Small intestine (tissue), 7 donors: ENCODE results near the gene ZNF260. TPM values are rescaled to one million over a fixed set of nuclear protein-coding genes. Genes with fewer than 3 reads are reported as not detected.
A peak's percentile ranks its signal among the peaks of the same experiment; 100 is the strongest.
"Not testable (repeated sequence)": the region's sequence is repeated elsewhere in the genome, so short reads cannot be mapped to it uniquely, and the experiment has no call there.

Experiments
- DNase-seq, 2 donors: peaks; one replicate each; pipeline versions ENCODE4 v3.0.0 to v3.0.0-alpha.2; 2013
- FAIRE-seq: peaks from 2 replicates; lab custom pipeline; 2012; peaks lifted over from hg19 to GRCh38; lab: Jason Lieb, UNC
- H3K27ac ChIP-seq, 3 donors: one replicate each; pipeline ENCODE4 v1.5.1; 2013; ENCODE audit warnings: low read length in 2 of 3, mild to moderate bottlenecking in 2 of 3, control low read depth in 1 of 3, inconsistent platforms in 1 of 3, low read depth in 1 of 3, moderate library complexity in 1 of 3
- H3K27me3 ChIP-seq, 3 donors: one replicate each; pipeline ENCODE4 v1.6.1; 2013; ENCODE audit warnings: low read length in 3 of 3, inconsistent platforms in 1 of 3; ENCODE audit not compliant: control insufficient read depth in 3 of 3, insufficient read depth in 3 of 3
- H3K36me3 ChIP-seq, 3 donors: one replicate each; pipeline ENCODE4 v1.6.1; 2013; ENCODE audit warnings: low read length in 3 of 3, inconsistent platforms in 1 of 3, low read depth in 1 of 3, mild to moderate bottlenecking in 1 of 3, moderate library complexity in 1 of 3; ENCODE audit not compliant: control insufficient read depth in 3 of 3, insufficient read depth in 2 of 3
- H3K4me1 ChIP-seq, 3 donors: one replicate each; pipeline ENCODE4 v1.6.1; 2013; ENCODE audit warnings: low read length in 2 of 3, inconsistent platforms in 1 of 3, low read depth in 1 of 3, mild to moderate bottlenecking in 1 of 3, moderate library complexity in 1 of 3; ENCODE audit not compliant: control insufficient read depth in 3 of 3, insufficient read depth in 2 of 3
- H3K4me3 ChIP-seq, 3 donors: one replicate each; pipeline ENCODE4 v1.5.1; 2013; ENCODE audit warnings: low read length in 3 of 3, control low read depth in 1 of 3, inconsistent platforms in 1 of 3, low read depth in 1 of 3, mild to moderate bottlenecking in 1 of 3, moderate library complexity in 1 of 3
- H3K9me3 ChIP-seq, 2 donors: one replicate each; pipeline ENCODE4 v1.6.1; 2013; ENCODE audit warnings: low read depth in 1 of 2, low read length in 1 of 2; ENCODE audit not compliant: control insufficient read depth in 2 of 2, insufficient read depth in 1 of 2
- WGBS, 3 donors: extraction: QIAGEN DNeasy Blood & Tissue Kit; methylation state at CpG; one replicate each; pipeline ENCODE4 v1.1.7; 2013; 5-methylcytosine and 5-hydroxymethylcytosine counted together
- polyA plus RNA-seq, 4 donors: library from polyadenylated mRNA; stranded (reverse) in 3 of 4; unstranded in 1 of 4; fragments of 200-250 nt in 3 of 4; fragments of 120-200 nt in 1 of 4; gene quantifications; one replicate each; pipeline versions ENCODE4 v1.2.1 to v1.2.3, GENCODE V29; 2013
- donor health status: healthy with polysubstance abuse.
- donor health status: control.
- donor health status: control.
- donor health status: Bipolar disorder and iron deficiency.
- donor health status: healthy.

Gene ZNF260
- polyA plus RNA-seq, 4 donors: 2.0 to 14.4 (median 2.8) TPM

- no peak for FAIRE-seq
- no peak for DNase-seq
- H3K9me3 ChIP-seq: peaks cover 4 to 60% of the 10 kb centered on the region in 2 donors
- H3K4me3 ChIP-seq: no peak overlapping the region
- H3K27me3 ChIP-seq: no peaks in the 10 kb centered on the region
- no peaks in the 10 kb centered on the region for H3K4me1 ChIP-seq
- 88 to 90% (median 89%) methylated on average over 3 of the region's 3 CpGs for WGBS, 3 donors
- no peaks in the 10 kb centered on the region for H3K36me3 ChIP-seq
- H3K27ac ChIP-seq: no peak overlapping the region
Observed at GRCh38 chr19:36508325-36508724, 19.7 kb downstream of the ZNF260 start.

GRCh38 chr19:36501973-36502372, 26.1 kb downstream of the ZNF260 start:
- 88 to 91% (median 88%) methylated on average over 5 of the region's 5 CpGs for WGBS, 3 donors
- Histone ChIP-seq H3K4me1 (no peaks in the 10 kb centered on the region), H3K9me3 (peaks cover 9 to 61% of the 10 kb centered on the region in 2 donors), H3K4me3 (no peak overlapping the region), H3K27me3 (no peaks in the 10 kb centered on the region), H3K27ac (no peak overlapping the region), H3K36me3 (no peaks in the 10 kb centered on the region)
- FAIRE-seq (no peak), DNase-seq (no peak)

DNA sequence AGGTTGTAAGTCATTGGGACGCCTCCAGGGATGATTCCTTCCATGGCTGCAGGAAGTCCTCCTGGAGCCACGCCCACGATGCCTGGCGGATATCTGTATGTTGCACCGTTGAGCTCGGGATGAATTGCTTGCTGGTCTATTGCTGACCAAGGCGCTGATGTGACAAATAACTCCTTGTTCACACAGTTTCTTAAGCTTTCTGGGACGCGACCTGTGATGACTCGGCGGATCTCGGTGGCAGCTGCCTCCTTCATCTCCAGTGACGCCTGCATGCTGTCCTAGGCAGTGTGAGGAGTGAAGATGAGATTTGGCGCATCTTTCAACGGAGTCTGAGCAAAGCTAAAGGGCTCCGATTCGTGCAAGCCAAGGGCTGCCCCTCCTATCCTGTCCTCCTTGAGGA, 31.1 kb downstream of the ZNF260 start:
- DNase-seq (no peak), FAIRE-seq (no peak)
- H3K9me3 ChIP-seq: peaks cover 2 to 51% of the 10 kb centered on the region in 2 donors
- H3K4me1 ChIP-seq: no peaks in the 10 kb centered on the region
- no peaks in the 10 kb centered on the region for H3K36me3 ChIP-seq
- 88 to 90% (median 90%) methylated on average over 17 of the region's 17 CpGs for WGBS, 3 donors
- no peak overlapping the region for H3K4me3 ChIP-seq
- no peak overlapping the region for H3K27ac ChIP-seq
- H3K27me3 ChIP-seq: no peaks in the 10 kb centered on the region

GRCh38 chr19:36492689-36493453, 35.2 kb downstream of the ZNF260 start:
- peaks cover 2 to 30% of the 10 kb centered on the region in 2 donors for H3K9me3 ChIP-seq
- H3K27ac ChIP-seq, H3K27me3 ChIP-seq, FAIRE-seq, H3K4me1 ChIP-seq, H3K36me3 ChIP-seq, H3K4me3 ChIP-seq: not testable (repeated sequence)
- 67 to 80% (median 72%) methylated on average over 18 of the region's 18 CpGs for WGBS, 3 donors
- peak; percentile 34 to 37 for DNase-seq

DNA sequence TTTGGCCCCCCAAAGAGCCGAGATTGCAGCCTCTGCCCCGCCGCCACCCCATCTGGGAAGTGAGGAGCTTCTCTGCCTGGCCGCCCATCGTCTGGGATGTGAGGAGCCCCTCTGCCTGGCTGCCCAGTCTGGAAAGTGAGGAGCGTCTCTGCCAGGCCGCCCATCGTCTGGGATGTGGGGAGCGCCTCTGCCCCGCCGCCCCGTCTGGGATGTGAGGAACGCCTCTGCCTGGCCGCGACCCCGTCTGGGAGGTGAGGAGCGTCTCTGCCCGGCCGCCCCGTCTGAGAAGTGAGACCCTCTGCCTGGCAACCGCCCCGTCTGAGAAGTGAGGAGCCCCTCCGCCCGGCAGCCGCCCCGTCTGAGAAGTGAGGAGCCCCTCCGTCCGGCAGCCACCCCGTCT, 37.2 kb downstream of the ZNF260 start:
- H3K4me3 ChIP-seq, DNase-seq, H3K27ac ChIP-seq, H3K4me1 ChIP-seq, H3K27me3 ChIP-seq, FAIRE-seq, H3K36me3 ChIP-seq: not testable (repeated sequence)
- WGBS, 3 donors: 96 to 100% (median 99%) methylated on average over 22 to 28 of the region's 29 CpGs
- peaks cover 0 to 21% of the 10 kb centered on the region in 2 donors for H3K9me3 ChIP-seq

- DNase-seq (peak in 1 of 2 donors; percentile 91), FAIRE-seq (no peak)
Observed at GRCh38 chr19:36489920-36490415, 38.1 kb downstream of the ZNF260 start.

DNA sequence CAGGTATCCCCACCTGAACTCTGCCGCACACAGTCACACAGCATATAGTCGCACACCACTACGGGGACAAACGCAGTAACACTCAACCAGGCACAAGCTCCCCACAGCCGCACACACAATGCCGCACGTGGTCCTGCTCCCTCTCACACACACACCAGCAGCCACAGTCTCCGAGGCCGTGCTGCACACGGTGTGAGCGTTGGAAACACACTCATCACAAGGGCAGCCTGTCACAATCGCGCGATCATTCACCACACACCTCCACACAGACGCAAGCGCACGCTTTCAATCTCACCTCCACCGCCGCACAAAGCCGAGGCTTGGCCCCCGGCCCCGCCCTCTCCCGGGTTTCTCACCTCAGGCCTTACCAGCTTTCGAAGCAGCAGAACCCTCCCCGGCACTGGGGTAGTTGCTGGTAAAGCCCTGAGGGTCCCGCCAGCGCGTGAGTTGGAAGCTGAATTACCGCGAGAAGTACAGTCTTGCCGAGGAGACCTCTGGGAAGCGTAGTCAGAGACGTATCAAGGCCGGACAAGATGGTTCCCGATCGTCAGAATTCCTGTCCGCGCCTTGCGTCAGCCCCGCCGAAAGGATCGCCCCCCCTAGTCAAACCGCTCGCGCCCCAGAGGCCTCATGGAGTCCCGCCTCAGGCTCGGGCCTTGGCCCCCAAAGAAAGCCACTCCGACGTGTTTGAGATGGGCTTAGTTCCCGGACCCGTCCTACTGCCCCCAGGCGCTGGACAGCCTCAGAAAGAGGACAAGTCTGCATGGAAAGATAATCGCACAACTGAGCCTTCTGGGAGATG, 38.8 kb downstream of the ZNF260 start, which contains the start of gene ZNF566:
Gene ZNF566 (minus strand): TSS at position 444 of the 802 bp plus-strand sequence. CDS start 13,004 bp downstream, outside the sequence.
- no peaks in the 10 kb centered on the region for H3K36me3 ChIP-seq
- 0% methylated on average over 53 of the region's 53 CpGs for WGBS, 3 donors
- no peak for FAIRE-seq

More at GRCh38 chr19:36489920-36490415, 38.1 kb downstream of the ZNF260 start:
- peak overlapping the region; percentile 52 to 79 (median 69) for H3K4me3 ChIP-seq
- peaks cover 0 to 5% (median 0%) of the 10 kb centered on the region in 3 donors for H3K4me1 ChIP-seq
- H3K9me3 ChIP-seq: peaks cover 0 to 27% of the 10 kb centered on the region in 2 donors
- 1 to 4% (median 2%) methylated on average over 15 of the region's 15 CpGs for WGBS, 3 donors
- peak overlapping the region; percentile 89 to 97 (median 94) for H3K27ac ChIP-seq
- H3K36me3 ChIP-seq: no peaks in the 10 kb centered on the region
- no peaks in the 10 kb centered on the region for H3K27me3 ChIP-seq

DNA sequence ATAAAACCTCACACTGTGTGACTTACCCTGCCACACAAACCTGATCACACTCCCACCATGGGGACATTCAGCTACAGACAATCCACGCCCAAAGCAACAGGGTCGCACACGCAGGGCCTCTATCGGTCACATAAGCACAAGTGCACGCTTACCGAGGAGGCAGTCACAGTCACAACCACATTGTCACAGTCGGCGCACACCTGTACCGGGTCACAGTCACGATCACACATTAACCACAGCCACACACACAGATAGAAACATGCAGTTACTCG, 39.3 kb downstream of the ZNF260 start:
- DNase-seq: no peak
- Histone ChIP-seq H3K4me3 (peak overlapping the region; percentile 52 to 79 (median 69)), H3K27ac (peak overlapping the region; percentile 89 to 97 (median 94)), H3K36me3 (peaks cover 0 to 2% (median 0%) of the 10 kb centered on the region in 3 donors), H3K27me3 (no peaks in the 10 kb centered on the region), H3K9me3 (peaks cover 0 to 32% of the 10 kb centered on the region in 2 donors), H3K4me1 (peaks cover 0 to 5% (median 0%) of the 10 kb centered on the region in 3 donors)
- no peak for FAIRE-seq
- 0 to 1% (median 1%) methylated on average over 11 of the region's 11 CpGs for WGBS, 3 donors

More for the DNA sequence above, 38.8 kb downstream of the ZNF260 start, which contains the start of gene ZNF566:
- H3K4me3 ChIP-seq: peak within 1 kb of the TSS; percentile 52 to 79 (median 69)
- H3K27me3 ChIP-seq: no peaks in the 10 kb centered on the region
- H3K27ac ChIP-seq: peak within 1 kb of the TSS; percentile 89 to 97 (median 94)
- peak; percentile 95 to 98 for DNase-seq
- peaks cover 0 to 31% of the 10 kb centered on the region in 2 donors for H3K9me3 ChIP-seq
- peaks cover 0 to 5% (median 0%) of the 10 kb centered on the region in 3 donors for H3K4me1 ChIP-seq
